Urinary bladder (tissue), 4 donors: ENCODE results near the gene PDCD1. TPM values are rescaled to one million over a fixed set of nuclear protein-coding genes. Genes with fewer than 3 reads are reported as not detected.

ENCODE experiments used
- DNase-seq: peaks from one replicate; pipeline ENCODE4 v3.0.0-alpha.2; 2015; ENCODE audit errors: extremely low spot score
- H3K27ac ChIP-seq: one replicate; pipeline ENCODE4 v1.5.1; 2013; ENCODE audit warnings: low read depth, mild to moderate bottlenecking, moderate library complexity
- H3K36me3 ChIP-seq: one replicate; pipeline ENCODE4 v1.6.1; 2013; ENCODE audit warnings: mild to moderate bottlenecking, moderate library complexity; ENCODE audit not compliant: insufficient read depth
- H3K4me1 ChIP-seq: one replicate; pipeline ENCODE4 v1.6.1; 2013; ENCODE audit warnings: mild to moderate bottlenecking, moderate library complexity; ENCODE audit not compliant: insufficient read depth
- H3K4me3 ChIP-seq: one replicate; pipeline ENCODE4 v1.5.1; 2013; ENCODE audit warnings: low read depth, low read length
- WGBS: extraction: QIAGEN DNeasy Blood & Tissue Kit; methylation state at CpG from one replicate; pipeline ENCODE4 v1.1.7; 2013; 5-methylcytosine and 5-hydroxymethylcytosine counted together
- polyA plus RNA-seq: library from polyadenylated mRNA; stranded (reverse); fragments of 200-250 nt; gene quantifications from one replicate; pipeline ENCODE4 v1.2.3, GENCODE V29; 2013
- total RNA-seq: library from RNA; depleted of rRNA; stranded (reverse); fragments of >200 nt; gene quantifications from one replicate; pipeline ENCODE4 v1.2.3, GENCODE V29; 2014
- donor health status: healthy with polysubstance abuse.
- donor health status: healthy.

The PDCD1 gene
- total and polyA plus RNA-seq, 2 donors, result 0.29 TPM; not detected in 1

GRCh38 chr2:241869087-241869961, 10.6 kb upstream of the PDCD1 start, which contains the start of gene RTP5:
Gene RTP5 (plus strand): TSS chr2:241869729. CDS start chr2:241869757, 28 bp downstream.
- no peak for DNase-seq
- H3K4me1 ChIP-seq, result no peaks in the 10 kb centered on the region
- WGBS, result 63% methylated on average over 33 of the region's 33 CpGs
- H3K36me3 ChIP-seq, result no peaks in the 10 kb centered on the region
- H3K4me3 ChIP-seq, result no peak within 1 kb of the TSS
- no peak within 1 kb of the TSS for H3K27ac ChIP-seq

GRCh38 chr2:241868661-241869081, 10.0 kb upstream of the PDCD1 start:
- WGBS, result 19% methylated on average over 15 of the region's 15 CpGs
- H3K27ac ChIP-seq, result no peak overlapping the region
- DNase-seq, result no peak
- H3K4me1 ChIP-seq, result no peaks in the 10 kb centered on the region
- no peak overlapping the region for H3K4me3 ChIP-seq
- no peaks in the 10 kb centered on the region for H3K36me3 ChIP-seq

DNA sequence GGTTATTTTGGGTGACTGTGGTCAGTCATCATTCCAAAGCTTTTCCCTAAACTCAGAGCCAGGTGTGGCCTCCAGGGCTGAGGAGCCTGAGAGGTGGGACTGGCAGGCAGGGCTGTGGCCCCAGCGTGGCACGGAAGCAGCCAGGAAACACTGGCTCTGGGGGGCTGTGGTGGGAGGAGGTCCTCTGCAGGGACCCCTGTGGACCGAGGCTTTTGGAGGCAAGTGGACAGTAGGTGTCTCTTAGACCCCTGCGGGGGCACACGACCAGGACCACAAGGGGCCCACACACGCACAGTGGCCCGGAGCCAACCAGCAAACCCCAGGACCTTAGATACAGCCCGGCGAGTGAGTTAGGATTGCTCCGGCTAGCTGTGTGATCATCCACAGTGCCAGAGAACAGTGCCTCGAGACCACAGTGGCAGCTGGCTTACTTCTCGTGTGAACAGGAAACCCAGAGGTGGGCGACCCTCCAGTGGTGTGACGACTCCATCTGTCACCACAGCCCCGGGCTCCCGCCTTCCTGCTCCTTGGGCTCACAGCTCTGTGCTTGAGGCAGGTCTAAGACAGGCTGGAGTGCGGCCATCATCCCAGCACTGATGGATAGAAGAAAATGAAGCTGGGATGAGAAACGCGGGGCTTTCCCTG, 9.2 kb upstream of the PDCD1 start:
- H3K36me3 ChIP-seq, result no peaks in the 10 kb centered on the region
- no peak overlapping the region for H3K4me3 ChIP-seq
- peak overlapping the region; percentile 14 for H3K27ac ChIP-seq
- 50% methylated on average over 19 of the region's 19 CpGs for WGBS
- DNase-seq, result no peak
- no peaks in the 10 kb centered on the region for H3K4me1 ChIP-seq

- H3K4me3 ChIP-seq, result no peak overlapping the region
- no peak for DNase-seq
- H3K27ac ChIP-seq, result no peak overlapping the region
- WGBS, result 54% methylated on average over 33 of the region's 33 CpGs
- H3K36me3 ChIP-seq, result no peaks in the 10 kb centered on the region
- H3K4me1 ChIP-seq, result no peaks in the 10 kb centered on the region
These were observed 8.3 kb upstream of the PDCD1 start for GRCh38 chr2:241866790-241867645.

GRCh38 chr2:241865957-241866789, 7.5 kb upstream of the PDCD1 start:
- no peaks in the 10 kb centered on the region for H3K4me1 ChIP-seq
- DNase-seq, result no peak
- 9% methylated on average over 30 of the region's 31 CpGs for WGBS
- H3K4me3 ChIP-seq, result no peak overlapping the region
- no peak overlapping the region for H3K27ac ChIP-seq
- no peaks in the 10 kb centered on the region for H3K36me3 ChIP-seq

DNA sequence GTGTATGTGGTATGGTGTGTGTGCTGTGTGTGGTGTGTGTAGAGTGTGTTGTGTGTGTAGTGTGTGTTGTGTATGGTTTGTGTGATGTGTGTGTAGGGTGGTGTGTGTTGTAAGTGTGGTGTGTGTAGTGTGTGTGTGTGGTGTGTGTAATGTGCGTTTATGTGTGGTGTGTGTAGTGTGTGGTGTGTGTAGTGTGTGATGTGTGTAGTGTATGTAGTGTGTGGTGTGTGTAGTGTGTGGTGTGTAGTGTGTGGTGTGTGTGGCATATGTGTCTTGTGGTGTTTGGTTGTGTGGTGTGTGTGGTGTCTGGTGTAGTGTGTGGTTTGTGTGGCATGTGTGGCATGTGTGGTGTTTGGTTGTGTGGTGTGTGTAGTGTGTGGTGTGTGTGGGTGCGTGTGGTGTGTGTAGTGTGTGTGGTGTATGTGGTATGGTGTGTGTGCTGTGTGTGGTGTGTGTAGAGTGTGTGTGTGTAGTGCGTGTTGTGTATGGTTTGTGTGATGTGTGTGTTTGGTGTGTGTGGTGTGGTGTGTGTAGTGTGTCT, 6.8 kb upstream of the PDCD1 start:
- WGBS, result 91% methylated on average over 3 of the region's 3 CpGs
- Histone ChIP-seq H3K4me1 (no peaks in the 10 kb centered on the region), H3K27ac (no peak overlapping the region), H3K4me3 (no peak overlapping the region), H3K36me3 (no peaks in the 10 kb centered on the region)
- DNase-seq, result no peak

- no peak overlapping the region for H3K4me3 ChIP-seq
- H3K4me1 ChIP-seq, result no peaks in the 10 kb centered on the region
- H3K36me3 ChIP-seq, result no peaks in the 10 kb centered on the region
- WGBS, result 96% methylated on average over 5 of the region's 5 CpGs
- H3K27ac ChIP-seq, result no peak overlapping the region
- no peak for DNase-seq
These were observed 6.1 kb upstream of the PDCD1 start for GRCh38 chr2:241864850-241865213.

DNA sequence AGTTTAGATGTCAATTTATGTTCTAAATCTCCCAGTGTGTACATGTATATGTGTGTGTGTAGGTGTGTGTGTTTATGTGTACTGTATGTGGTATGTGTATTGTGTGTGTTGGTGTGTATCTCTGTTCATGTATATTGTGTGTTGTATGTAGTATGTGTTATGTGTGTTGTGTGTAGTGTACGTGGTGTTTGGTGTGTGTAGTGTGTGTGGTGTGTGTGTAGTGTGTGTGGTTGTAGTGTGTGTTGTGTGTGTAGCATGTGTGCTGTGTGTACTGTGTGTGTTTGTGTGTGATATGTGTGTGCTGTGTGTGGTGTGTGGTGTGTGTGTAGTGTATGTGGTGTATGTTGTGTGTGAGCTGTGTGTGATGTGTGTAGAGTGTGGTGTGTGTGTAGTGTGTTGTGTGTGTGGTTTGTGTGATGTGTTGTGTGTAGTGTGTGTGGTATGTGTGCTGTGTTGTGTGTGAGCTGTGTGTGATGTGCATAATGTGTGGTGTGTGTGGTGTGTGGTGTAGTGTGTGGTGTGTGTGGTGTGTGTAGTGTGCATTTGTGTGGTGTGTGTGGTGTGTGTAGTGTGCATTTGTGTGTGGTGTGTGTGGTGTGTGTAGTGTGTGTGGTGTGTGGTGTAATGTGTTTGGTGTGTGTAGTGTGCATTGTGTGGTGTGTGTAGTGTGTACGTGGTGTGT, 5.6 kb upstream of the PDCD1 start:
- WGBS, result 66% methylated on average over 2 of the region's 2 CpGs
- Histone ChIP-seq H3K36me3 (no peaks in the 10 kb centered on the region), H3K27ac (no peak overlapping the region), H3K4me3 (no peak overlapping the region), H3K4me1 (no peaks in the 10 kb centered on the region)
- DNase-seq, result no peak

- H3K4me3 ChIP-seq, result peak overlapping the region; percentile 10
- no peak overlapping the region for H3K27ac ChIP-seq
- 21% methylated on average over 29 of the region's 29 CpGs for WGBS
- no peaks in the 10 kb centered on the region for H3K4me1 ChIP-seq
- no peak for DNase-seq
- no peaks in the 10 kb centered on the region for H3K36me3 ChIP-seq
These were observed 4.9 kb upstream of the PDCD1 start for GRCh38 chr2:241863536-241863954.

- Histone ChIP-seq H3K27ac (no peak overlapping the region), H3K4me3 (no peak overlapping the region), H3K4me1 (no peaks in the 10 kb centered on the region), H3K36me3 (no peaks in the 10 kb centered on the region)
- 84% methylated on average over 22 of the region's 22 CpGs for WGBS
- DNase-seq, result no peak
These were observed 4.3 kb upstream of the PDCD1 start for GRCh38 chr2:241862775-241863535.

DNA sequence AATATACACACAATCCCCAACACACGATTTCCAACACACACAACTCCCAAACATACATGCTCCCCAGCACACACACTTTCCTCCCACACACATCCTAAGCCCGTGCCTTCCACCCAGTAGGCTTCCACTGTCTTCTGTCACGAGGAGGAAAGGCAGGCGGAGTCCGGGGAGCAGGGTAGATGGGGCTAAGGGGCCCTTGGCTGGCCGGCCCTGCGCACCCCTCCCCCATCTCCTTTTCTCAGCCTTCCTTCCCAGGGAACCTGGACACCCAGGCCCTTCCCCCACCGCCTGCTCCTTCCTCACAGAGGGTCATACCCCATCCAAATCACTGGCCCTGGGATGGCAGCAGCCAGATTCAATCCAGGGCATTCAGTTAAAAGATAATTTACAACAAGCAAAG, 3.4 kb upstream of the PDCD1 start:
- no peak overlapping the region for H3K27ac ChIP-seq
- no peaks in the 10 kb centered on the region for H3K4me1 ChIP-seq
- H3K36me3 ChIP-seq, result no peaks in the 10 kb centered on the region
- WGBS, result 76% methylated on average over 8 of the region's 8 CpGs
- no peak for DNase-seq
- H3K4me3 ChIP-seq, result no peak overlapping the region

- no peak for DNase-seq
- Histone ChIP-seq H3K36me3 (no peaks in the 10 kb centered on the region), H3K4me3 (no peak overlapping the region), H3K4me1 (no peaks in the 10 kb centered on the region), H3K27ac (no peak overlapping the region)
- 94% methylated on average over 1 of the region's 1 CpG for WGBS
These were observed 2.6 kb upstream of the PDCD1 start for GRCh38 chr2:241861264-241861663.
